H1 (cell line): Measurements from ENCODE around the gene EIF4EBP3. TPM values are rescaled to one million over a fixed set of nuclear protein-coding genes. Genes with fewer than 3 reads are reported as not detected.

Experiments
- POLR2AphosphoS5 ChIP-seq: IDR thresholded peaks from 2 replicates; pipeline ENCODE4 v1.6.1; 2011; ENCODE audit warnings: low read depth, low read length
- SIN3A ChIP-seq, 2 experiments: IDR thresholded peaks in 1 of 2; conservative IDR thresholded peaks in 1 of 2; 2 replicates each; pipeline ENCODE4 v1.6.1; 2011 to 2012; ENCODE audit warnings: low read length in 2 of 2, improper control_type of control experiment in 1 of 2, low read depth in 1 of 2, mild to moderate bottlenecking in 1 of 2
- polyA plus RNA-seq, 7 experiments: library from polyadenylated mRNA; depleted of rRNA in 3 of 7; stranded (reverse) in 5 of 7; unstranded in 2 of 7; fragments of >200 nt in 5 of 7; fragments of 200-250 nt in 2 of 7; gene quantifications; 1 replicate in 5 of 7; 2 replicates in 1 of 7; 4 replicates in 1 of 7; pipeline versions ENCODE4 v1.2.1 to v1.2.3, GENCODE V29; 2011 to 2013; ENCODE audit warnings: missing spikeins in 2 of 7, mixed read lengths in 2 of 7
- total RNA-seq: library from RNA; stranded (reverse); fragmentation: NEBNext Ultra II Directional; extraction: Animal tissue kit (Norgen Biotek cat#: 25700); gene quantifications from 2 replicates; pipeline ENCODE4 v1.2.1, GENCODE V29; 2021

Gene EIF4EBP3
- total and polyA plus RNA-seq, 2 of the 8 experiments (the other 6 are each of a cell fraction or from before 2014, with no cell fraction given) = 11.1 to 11.7 TPM

DNA sequence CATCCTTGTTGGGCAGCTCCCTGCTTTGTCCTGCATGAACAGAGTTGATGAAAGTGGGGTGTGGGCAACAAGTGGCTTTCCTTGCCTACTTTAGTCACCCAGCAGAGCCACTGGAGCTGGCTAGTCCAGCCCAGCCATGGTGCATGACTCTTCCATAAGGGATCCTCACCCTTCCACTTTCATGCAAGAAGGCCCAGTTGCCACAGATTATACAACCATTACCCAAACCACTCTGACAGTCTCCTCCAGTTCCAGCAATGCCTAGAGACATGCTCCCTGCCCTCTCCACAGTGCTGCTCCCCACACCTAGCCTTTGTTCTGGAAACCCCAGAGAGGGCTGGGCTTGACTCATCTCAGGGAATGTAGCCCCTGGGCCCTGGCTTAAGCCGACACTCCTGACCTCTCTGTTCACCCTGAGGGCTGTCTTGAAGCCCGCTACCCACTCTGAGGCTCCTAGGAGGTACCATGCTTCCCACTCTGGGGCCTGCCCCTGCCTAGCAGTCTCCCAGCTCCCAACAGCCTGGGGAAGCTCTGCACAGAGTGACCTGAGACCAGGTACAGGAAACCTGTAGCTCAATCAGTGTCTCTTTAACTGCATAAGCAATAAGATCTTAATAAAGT is 21.1 kb downstream of the EIF4EBP3 start (continued):
- TF ChIP-seq SIN3A (conservative IDR thresholded peaks at IDR 0.05 in 1 of 2, IDR thresholded peaks at IDR 0.05 in 1 of 2; ENCODE audit: low read depth in 1 of 2, low read length in 2 of 2) (no peak), POLR2AphosphoS5 (no peak)
